Fibroblast of peridontal ligament (primary cell): ENCODE measurements around the gene JAML.

Experiments
- DNase-seq: peaks from one replicate; pipeline ENCODE4 v3.0.0-alpha.2; 2010; ENCODE audit errors: extremely low read depth

JAML gene

DNA sequence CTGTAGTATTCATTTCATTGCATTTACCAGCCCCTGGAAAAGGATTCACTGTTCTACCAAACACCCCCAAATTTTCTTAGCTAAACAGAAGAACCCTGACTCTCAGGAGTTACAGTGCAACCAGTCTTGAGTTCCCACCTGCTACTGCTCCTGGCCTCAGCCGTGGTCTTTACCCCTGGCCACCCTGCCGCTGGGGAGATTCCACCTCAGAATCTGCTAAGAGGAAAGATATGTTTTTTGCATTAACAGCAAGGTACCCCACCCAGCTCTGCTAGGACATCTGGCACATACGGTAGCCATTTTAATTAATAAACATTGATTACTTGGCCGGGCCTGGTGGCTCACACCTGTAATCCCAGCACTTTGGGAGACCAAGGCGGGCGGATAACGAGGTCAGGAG, 9.0 kb downstream of the JAML start:
- DNase-seq = no peak

DNA sequence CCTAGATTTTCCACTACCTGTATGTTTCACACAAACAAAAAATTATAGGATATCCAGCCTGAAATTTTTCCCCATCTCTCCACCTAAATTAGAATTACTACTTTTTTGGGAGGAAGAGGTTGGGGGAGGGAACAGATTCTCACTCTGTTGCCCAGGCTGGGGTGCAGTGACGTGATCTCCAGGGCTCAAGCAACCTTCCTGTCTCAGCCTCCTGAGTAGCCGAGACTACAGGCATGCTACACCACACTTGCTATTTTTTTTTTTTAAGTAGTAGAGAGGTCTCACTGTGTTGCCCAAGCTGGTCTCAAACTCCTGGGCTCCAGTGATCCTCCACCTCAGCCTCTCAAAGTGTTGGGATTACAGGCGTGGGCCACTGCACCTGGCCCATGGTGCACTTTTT, 9.5 kb downstream of the JAML start:
- no peak for DNase-seq

DNA sequence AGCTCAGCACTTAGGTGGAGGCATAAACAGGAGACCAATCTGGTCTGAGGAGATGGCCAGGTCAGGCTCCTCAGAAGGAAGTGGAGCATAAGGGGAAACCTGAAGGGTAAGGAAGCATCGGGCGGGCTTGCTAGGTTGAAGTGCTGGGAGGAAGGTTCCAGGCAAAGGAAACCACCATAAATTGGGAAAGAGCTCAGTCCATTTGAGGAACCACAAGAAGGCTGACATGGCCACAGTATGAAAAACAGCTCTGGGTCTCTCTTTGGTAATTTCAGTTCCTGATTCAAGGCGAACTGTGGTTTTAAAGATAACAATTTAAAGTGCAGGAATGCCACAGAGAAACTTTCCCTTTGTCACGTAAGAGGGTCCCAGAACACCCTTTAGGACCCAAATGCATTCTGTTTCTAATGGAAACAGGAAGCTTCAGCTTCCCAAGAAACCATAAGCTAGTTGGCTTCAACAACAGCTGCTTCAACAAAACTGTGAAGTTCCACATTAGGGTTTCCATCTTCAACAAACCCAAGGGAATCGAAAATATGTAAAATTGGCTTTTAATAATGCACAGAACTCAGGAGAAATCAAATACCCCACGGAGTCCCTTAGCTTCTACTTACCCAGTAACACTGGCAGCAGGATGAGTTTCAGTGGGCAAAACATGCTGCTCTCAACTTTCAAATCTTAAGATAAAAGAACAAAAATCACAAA, 10.4 kb downstream of the JAML start:
- DNase-seq = no peak

DNA sequence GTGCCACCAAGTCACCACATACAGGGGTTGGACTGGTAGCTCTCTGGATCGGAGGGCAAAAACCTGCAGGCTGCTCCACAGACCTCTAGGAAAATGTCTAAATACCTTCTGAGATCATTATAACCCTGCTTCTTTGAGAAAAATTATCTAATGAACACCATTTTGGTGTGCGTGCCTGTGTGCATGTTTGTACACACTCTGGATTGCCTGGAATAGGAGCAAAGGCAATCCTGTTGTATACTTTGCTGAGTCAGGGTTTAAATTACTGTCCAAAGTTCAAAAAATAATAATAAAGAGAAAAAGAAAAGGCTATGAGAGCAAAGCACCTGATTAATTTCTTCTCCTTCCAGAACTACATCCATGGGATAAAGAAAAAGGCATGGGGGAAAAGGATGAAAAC, 11.0 kb downstream of the JAML start:
- no peak for DNase-seq

DNA sequence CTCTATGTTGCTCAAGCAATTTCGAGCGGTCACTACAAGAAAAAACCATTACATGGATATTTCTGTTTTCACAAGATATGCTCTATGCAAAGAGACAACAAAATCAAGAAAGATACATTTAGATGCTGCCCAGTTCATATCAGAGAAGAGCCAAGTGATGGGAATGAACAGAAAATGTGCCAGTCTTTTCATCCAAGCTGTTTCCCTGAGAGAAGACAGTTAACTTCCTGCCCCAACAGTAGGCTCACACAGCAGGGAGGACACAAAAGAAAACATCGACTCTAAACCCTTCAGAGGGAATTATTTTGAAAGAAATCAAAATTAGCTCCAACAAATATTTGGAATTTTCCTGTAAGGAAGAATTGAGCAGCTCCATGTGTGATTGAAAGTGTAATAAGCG, 11.6 kb downstream of the JAML start:
- no peak for DNase-seq

DNA sequence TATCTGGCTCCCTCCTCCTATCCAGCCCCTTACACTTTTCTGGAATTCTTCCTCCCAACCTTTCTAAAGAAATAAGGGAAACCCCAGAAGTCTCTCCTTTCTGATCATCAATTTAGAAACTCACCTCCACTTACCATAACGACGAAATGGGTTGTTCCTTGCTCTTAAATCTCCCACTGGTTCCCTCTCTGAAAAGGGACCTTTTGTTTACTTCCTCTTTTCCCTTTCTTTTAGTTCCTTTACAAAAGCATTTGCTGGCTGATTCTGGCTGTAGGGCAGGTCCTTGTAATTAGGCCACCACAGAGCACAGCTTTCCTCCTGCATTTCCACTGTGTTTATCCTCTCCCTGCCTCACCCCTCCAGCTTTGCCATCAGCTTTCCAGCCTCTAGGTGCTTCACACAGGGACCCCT, 12.0 kb downstream of the JAML start:
- no peak for DNase-seq

DNA sequence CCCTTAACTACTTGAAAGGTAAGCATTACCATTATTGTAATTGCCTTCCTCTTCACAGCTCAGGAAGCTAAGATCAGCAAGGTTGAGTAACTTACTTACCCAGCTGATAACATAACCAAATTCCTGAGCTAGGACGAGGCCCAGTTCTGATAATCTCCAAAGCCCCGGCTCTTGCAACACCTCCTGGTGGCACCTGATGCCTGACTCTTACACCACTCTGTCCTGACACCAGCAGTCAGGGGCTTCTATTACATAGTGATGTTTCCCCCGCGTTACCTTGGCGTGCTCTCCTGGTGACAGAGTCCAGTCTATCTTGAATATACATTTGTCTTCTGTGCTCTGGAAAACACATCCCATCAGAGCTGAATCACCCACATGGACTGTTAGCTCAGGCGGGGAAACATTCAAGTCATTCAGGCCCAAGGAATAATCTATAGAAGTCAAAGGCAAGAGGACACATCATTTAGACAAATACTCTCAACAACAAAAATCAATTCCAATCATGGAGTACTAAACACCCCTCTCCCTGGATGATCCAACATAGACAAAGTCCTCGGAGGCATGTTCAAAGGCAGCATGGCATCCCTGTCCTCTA, 12.6 kb downstream of the JAML start:
- no peak for DNase-seq

DNA sequence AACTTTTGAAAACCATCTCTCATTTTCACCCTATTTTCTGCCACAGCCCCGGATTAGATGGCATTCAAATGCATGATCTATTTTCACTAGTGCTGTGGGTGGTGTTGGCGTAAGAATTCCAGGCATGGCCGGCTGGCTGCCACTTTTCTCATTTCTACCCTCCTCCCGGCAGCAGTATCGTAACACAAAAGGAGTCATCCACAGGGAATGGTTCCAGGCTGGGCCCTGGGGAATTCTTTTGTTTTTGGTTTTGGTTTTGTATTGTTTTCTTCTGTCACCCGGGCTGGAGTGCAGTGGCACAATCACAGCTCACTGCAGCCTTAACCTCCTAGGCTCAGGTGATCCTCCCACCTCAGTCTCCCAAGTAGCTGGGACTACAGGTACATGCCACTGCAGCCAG, 13.8 kb downstream of the JAML start:
- peak; percentile 9 for DNase-seq

DNA sequence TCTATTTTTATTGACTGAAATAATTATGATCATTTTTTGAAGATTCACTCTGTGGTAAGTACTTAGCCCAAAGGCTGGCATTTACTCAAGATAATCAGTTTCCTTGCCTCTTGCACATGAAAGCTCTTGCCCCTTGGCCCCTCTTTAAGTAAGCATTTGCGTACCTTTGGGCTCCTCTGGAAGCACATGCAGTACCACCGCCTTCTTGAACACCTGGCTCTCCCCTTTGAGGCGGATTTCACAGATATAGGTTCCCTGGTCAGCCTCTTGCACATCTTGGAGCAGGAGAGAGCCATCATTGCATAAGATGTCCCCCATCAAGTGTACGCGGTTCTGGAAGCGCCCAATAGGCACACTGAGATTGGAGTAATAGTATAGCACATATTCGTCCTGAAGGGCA, 14.5 kb downstream of the JAML start:
- DNase-seq = no peak

DNA sequence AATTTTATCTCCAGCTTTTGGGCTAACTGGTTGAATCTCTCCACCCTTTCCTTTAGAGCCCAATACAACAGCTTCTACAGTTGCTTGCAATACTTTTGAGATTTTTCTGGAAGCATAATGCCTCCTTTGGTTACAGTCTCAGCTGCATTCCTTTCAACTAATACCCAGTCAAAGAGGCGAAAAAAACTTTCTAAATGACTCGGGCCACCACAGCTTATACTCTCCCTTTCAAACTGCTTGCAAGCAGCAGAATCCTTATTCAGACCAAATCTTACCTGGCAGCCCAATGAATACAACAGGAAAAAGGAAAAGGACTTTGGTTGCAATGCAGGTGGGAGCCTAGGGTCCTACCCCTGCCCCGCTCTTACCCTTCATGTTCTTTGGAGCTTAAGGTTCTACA, 15.8 kb downstream of the JAML start:
- no peak for DNase-seq

DNA sequence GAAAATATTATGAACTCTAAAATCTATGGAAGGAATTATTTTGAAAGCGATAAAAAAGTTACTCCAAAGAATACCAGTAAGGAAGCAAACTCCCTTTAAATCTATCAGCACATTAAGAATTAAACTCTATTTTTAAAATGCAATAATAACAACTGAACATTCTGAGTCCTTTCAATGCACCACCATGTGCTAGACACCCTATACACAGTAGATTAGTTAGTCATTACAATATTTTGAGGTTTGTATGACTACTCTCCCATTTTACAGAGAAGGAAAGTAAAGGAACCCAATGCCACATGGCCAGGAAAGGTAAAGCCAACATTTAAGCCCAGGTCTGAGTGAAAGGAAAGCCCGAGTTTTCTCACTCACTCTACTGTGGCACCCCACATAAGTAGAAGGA, 17.7 kb downstream of the JAML start:
- no peak for DNase-seq

DNA sequence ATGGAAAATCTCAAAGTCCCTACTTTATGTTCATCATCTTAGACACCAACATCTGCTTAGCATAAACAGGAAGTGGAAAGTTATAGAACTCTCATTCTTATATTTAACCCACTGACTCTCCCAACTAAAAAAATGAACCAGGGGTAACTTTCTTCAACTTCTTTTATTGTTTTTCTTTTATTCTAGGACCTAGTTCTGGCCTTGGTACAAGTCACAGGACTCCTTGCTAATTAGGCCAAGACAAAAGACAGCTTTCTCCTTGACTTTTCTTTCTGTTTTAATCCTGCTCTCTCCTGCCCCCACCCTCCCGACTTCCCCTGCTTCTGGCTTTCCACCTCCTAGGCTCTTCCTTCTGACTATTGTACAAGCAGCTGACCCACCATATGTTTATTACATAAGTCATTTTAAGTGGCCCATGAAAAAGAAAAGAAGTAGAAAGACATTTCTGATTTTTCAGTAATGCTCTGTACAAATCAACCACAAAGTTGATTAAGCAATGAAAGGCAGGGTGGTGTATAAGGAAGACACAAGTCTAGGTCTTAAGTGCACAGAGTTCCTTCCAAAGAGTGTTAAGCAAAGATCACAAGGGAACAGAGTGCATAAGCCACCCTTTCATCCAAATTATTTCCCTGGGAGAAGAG, 18.3 kb downstream of the JAML start:
- DNase-seq = no peak

DNA sequence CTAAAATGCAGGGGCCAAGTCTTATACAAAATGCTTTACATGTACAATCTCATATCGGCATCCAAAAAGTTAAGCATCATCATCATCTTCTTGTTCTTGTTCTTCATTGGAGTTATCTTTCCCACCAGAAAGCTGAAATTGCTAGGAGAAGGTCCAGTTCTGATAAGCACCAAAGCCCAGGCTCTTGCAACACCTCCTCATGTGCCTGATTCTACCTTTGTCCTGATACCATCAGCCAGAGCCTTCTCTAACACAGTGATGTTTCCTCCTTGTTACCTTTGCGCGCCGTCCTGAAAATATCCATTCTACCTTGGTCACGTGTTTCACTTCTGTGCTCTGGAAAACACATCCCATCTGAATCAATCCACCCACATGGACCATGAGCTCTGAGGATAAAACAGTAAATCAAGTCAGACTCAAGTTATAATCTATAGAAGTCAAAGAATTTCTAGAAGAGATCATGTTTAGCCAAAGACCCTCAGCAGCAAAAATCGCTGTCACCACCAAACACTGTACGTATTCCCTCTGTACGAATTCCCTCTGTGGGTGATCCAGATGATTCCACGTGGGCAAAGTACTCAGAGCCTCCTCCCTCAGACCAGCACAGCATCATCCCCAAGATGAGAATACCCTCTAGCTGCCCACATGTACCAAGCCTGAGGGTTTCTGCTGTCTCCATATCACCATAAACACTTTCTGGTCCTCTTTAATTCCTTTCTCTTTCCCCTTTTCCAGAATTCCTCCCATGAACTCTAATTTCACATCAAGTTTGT, 19.0 kb downstream of the JAML start:
- no peak for DNase-seq

DNA sequence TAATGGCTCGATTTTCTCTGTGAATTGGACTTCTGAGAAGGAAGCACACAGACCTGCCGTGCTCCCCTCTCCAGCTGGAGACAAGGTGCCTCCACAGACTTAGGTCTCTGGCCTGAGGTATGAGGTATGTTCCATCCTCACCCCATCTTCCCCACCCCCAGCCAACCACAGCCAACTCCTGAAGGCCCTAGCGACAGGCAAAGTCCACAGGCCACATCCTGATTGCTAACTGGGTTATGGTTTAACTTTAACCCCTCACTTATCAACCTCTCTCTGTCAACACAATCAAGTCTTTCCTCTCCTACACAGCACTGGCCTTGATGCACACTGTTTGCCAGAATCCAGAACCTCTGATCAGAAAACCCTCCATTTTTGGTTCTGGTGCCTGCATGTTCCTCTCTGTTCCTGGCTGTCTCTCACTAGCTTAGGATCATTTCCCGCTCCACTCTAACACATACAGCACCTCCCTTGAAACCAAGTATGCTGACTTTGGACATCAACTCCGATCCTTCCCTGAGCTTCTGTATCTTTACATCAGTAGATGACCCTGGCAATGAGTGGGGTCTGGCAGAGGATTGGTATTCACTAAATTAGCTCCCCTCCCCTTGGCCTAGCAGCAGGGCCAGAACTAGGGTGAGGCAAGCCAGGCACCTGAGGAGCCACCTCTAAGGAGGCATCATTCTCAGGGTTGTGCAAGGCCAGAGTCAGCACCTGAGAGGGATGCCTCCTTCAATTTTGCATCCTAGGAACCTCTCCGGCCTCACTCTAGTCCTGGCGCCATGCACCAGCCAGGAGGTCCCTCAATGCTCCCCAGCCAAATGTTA, 22.0 kb downstream of the JAML start:
- DNase-seq = no peak

DNA sequence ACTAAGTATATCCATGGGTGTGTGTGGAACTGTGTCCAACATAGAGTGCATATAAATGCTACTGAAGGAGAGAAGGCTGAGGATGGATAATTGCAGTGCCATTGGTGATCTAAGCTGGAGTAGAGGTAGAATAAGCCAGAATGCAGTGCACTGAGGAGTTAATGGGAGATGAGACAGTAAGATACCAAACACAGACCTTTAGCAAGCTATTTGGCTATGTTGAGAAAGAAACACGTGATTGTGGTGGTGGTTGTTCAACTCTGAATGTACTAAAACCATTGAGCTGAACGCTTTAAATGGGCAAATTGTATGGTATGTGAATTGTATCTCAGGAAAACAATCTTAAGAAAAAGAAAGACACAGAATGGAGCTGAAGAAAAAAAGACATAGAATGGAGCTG, 22.8 kb downstream of the JAML start:
- no peak for DNase-seq

DNA sequence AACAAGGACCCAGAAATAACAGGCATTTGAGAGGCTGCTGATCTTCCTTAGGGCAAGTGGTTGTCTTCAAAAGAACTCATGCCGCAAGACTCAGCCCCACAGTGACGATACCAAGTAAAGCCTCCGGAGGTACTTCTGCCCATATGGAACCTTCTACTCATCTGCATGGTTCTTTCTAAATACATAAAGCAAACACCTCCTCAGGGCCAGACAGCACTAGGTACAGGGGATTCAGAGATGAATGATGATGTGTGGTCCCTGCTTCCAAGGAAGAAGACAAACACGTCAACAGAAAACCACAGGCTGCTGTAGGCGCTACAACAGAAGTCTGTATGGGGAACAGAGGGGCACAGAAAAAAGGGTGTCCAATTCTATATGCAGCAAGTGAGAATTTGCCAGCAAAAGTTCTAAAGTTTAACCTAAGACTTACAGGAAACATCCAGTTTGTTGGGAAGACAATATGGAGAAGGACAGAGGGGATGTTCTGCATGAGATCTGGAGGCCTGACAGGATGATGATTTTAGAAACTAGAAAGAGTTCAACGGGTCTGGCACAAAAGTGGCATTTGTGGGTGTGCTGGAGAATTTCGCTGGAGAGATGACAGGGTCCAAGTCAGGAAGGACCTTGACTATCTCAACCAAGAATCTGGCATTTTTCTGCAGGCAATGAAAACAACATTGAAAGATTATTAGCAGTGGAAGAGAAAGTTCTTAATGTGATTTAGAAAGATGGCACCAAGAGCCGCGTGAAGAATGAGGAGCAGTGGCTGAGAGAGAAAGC, 23.7 kb downstream of the JAML start:
- no peak for DNase-seq

DNA sequence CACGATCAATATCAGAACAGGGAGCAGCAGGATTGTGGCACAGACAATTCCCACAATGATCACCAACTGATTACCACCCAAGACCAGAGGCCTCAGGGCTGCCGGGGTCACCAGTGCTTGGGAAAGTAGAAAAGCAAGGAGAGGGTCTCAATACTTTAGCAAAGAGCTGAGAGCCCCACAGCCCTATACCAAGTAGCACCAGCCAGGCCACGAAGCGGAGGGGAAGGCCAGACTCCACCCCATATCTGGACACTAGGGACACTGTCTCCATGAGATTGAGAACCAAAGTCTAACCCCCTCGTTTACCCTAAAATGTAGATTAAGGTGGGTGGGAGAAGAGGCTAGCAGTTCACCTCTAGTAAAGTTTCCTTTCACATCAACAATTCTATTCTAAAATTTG, 24.3 kb downstream of the JAML start:
- DNase-seq = no peak

DNA sequence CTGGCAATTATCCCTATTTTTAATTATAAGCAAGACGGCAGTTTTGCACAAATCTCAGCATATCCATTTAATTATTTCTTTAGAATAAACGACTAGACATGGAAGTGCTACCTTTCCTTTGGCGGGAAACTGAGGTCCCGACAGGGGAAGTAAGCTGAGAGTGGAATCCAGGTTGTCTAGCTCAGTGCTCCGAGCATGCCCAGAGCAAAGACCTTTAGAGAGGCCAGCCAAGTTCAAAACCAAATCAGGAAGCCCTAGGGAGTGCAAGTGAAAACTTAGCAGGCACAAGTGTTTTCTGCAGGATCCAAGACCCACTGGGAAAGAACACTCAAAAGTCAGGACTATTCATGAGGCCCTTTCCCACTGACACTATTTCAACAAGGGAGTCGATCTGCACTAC, 25.7 kb downstream of the JAML start:
- no peak for DNase-seq

DNA sequence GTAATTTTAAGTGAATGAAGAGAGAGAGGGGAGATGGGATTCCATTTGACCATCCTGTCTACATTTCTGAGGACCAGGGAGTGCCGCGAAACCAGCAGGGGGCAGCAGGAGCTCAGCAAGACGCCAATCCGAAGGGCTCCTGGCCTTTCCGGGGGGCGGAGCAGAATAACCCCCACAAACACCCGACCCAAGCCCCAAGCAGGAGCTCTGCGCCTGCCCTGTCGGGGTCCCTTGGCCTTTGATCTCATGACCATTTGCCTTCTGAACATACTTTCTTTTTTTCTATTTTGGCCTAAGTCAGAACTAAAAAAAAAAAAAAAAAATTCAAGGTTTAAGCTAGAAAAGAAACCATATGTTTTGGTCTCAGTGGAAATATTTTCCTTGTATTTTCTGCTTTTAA, 26.4 kb downstream of the JAML start:
- DNase-seq = peak; percentile 49

DNA sequence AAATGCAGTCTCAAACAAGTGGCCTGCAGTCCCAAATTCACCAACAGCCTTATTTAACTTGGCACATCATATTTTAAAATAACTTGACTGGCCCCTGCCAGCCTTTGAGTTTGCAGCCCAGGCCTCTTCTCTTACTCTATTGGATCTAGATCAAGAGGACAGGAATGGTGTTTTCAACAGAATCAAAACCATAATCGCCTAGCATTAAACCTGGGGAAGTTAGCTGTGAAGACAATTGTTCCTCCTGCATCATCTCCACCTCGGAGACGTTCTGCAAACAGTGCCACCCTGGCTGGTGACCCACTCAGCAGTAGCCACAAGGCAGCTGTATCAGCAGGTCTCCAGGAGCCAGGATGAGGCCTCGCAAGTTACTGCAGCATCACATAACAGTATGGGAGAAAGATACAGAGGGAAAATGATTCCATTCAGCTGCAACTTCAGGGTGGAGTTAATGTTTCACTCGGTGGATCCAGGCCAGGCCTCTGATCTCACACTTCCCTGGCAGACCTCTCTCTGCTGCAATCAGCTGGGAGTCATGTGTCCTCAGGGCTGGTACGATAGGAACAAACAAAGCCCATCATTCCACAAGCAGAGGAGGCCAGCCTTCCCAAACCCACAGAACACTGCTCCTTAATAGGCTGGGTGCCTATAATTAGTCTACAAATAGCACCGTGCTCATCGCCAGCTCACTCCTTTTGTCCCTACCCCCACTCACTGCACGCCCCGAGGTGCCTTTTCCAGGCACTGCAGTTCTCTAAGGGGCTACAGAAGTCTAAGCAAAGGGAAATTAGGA, 29.8 kb downstream of the JAML start:
- peak; percentile 76 for DNase-seq
